ENCODE measurements around the gene POMC.

The POMC gene

GRCh38 chr2:25125189-25125588, 43.2 kb downstream of the POMC start:
- Histone ChIP-seq H3K9me3 (ENCODE audit: control insufficient read depth, low read length) (no peaks in the 10 kb centered on the region), H3K4me1 (ENCODE audit: control insufficient read depth, insufficient read depth, low read length) (peaks cover 9% of the 10 kb centered on the region), H3K27ac (ENCODE audit: insufficient read depth, low read depth, low read length, poor library complexity, severe bottlenecking) (no peak overlapping the region), H3K36me3 (ENCODE audit: control insufficient read depth, insufficient read depth, low read length) (peaks cover 3% of the 10 kb centered on the region), H3K4me3 (ENCODE audit: insufficient read depth, low read depth, low read length) (no peak overlapping the region), H3K27me3 (ENCODE audit: control insufficient read depth, insufficient read depth, low read length, poor library complexity, severe bottlenecking) (no peaks in the 10 kb centered on the region)
- WGBS, 2 experiments: 94 to 95% methylated on average over 7 of the region's 7 CpGs

GRCh38 chr2:25123682-25124081, 44.7 kb downstream of the POMC start:
- WGBS, 2 experiments: 94 to 97% methylated on average over 4 to 5 of the region's 5 CpGs
- H3K27ac ChIP-seq (ENCODE audit: insufficient read depth, low read depth, low read length, poor library complexity, severe bottlenecking): no peak overlapping the region
- H3K9me3 ChIP-seq (ENCODE audit: control insufficient read depth, low read length): no peaks in the 10 kb centered on the region
- H3K4me1 ChIP-seq (ENCODE audit: control insufficient read depth, insufficient read depth, low read length): peaks cover 9% of the 10 kb centered on the region
- no peaks in the 10 kb centered on the region for H3K36me3 ChIP-seq (ENCODE audit: control insufficient read depth, insufficient read depth, low read length)
- no peaks in the 10 kb centered on the region for H3K27me3 ChIP-seq (ENCODE audit: control insufficient read depth, insufficient read depth, low read length, poor library complexity, severe bottlenecking)
- H3K4me3 ChIP-seq (ENCODE audit: insufficient read depth, low read depth, low read length): no peak overlapping the region

GRCh38 chr2:25122367-25122766, 46.0 kb downstream of the POMC start:
- H3K36me3 ChIP-seq (ENCODE audit: control insufficient read depth, insufficient read depth, low read length): no peaks in the 10 kb centered on the region
- 94 to 95% methylated on average over 3 of the region's 3 CpGs for WGBS, 2 experiments
- H3K9me3 ChIP-seq (ENCODE audit: control insufficient read depth, low read length): no peaks in the 10 kb centered on the region
- H3K4me1 ChIP-seq (ENCODE audit: control insufficient read depth, insufficient read depth, low read length): peaks cover under 1% of the 10 kb centered on the region
- no peak overlapping the region for H3K27ac ChIP-seq (ENCODE audit: insufficient read depth, low read depth, low read length, poor library complexity, severe bottlenecking)
- no peaks in the 10 kb centered on the region for H3K27me3 ChIP-seq (ENCODE audit: control insufficient read depth, insufficient read depth, low read length, poor library complexity, severe bottlenecking)
- no peak overlapping the region for H3K4me3 ChIP-seq (ENCODE audit: insufficient read depth, low read depth, low read length)

GRCh38 chr2:25119263-25119662, 49.1 kb downstream of the POMC start:
- WGBS, 2 experiments: 92 to 93% methylated on average over 11 of the region's 11 CpGs
- Histone ChIP-seq H3K36me3 (ENCODE audit: control insufficient read depth, insufficient read depth, low read length) (no peaks in the 10 kb centered on the region), H3K27me3 (ENCODE audit: control insufficient read depth, insufficient read depth, low read length, poor library complexity, severe bottlenecking) (no peaks in the 10 kb centered on the region), H3K4me1 (ENCODE audit: control insufficient read depth, insufficient read depth, low read length) (no peaks in the 10 kb centered on the region), H3K27ac (ENCODE audit: insufficient read depth, low read depth, low read length, poor library complexity, severe bottlenecking) (no peak overlapping the region), H3K9me3 (ENCODE audit: control insufficient read depth, low read length) (no peaks in the 10 kb centered on the region), H3K4me3 (ENCODE audit: insufficient read depth, low read depth, low read length) (no peak overlapping the region)

- 95 to 97% methylated on average over 13 of the region's 13 CpGs for WGBS, 2 experiments
- no peaks in the 10 kb centered on the region for H3K4me1 ChIP-seq (ENCODE audit: control insufficient read depth, insufficient read depth, low read length)
- H3K27ac ChIP-seq (ENCODE audit: insufficient read depth, low read depth, low read length, poor library complexity, severe bottlenecking): no peak overlapping the region
- H3K4me3 ChIP-seq (ENCODE audit: insufficient read depth, low read depth, low read length): no peak overlapping the region
- no peaks in the 10 kb centered on the region for H3K36me3 ChIP-seq (ENCODE audit: control insufficient read depth, insufficient read depth, low read length)
- no peaks in the 10 kb centered on the region for H3K9me3 ChIP-seq (ENCODE audit: control insufficient read depth, low read length)
- no peaks in the 10 kb centered on the region for H3K27me3 ChIP-seq (ENCODE audit: control insufficient read depth, insufficient read depth, low read length, poor library complexity, severe bottlenecking)
These were observed 51.4 kb downstream of the POMC start for GRCh38 chr2:25116956-25117355.

- no peak overlapping the region for H3K27ac ChIP-seq (ENCODE audit: insufficient read depth, low read depth, low read length, poor library complexity, severe bottlenecking)
These were observed 52.5 kb downstream of the POMC start for GRCh38 chr2:25115902-25116301.

GRCh38 chr2:25115249-25115883, 53.0 kb downstream of the POMC start:
- no peaks in the 10 kb centered on the region for H3K4me1 ChIP-seq (ENCODE audit: control insufficient read depth, insufficient read depth, low read length)
- H3K4me3 ChIP-seq (ENCODE audit: insufficient read depth, low read depth, low read length): no peak overlapping the region
- no peaks in the 10 kb centered on the region for H3K27me3 ChIP-seq (ENCODE audit: control insufficient read depth, insufficient read depth, low read length, poor library complexity, severe bottlenecking)
- WGBS, 2 experiments: 93 to 94% methylated on average over 9 of the region's 9 CpGs
- H3K9me3 ChIP-seq (ENCODE audit: control insufficient read depth, low read length): no peaks in the 10 kb centered on the region
- no peaks in the 10 kb centered on the region for H3K36me3 ChIP-seq (ENCODE audit: control insufficient read depth, insufficient read depth, low read length)
- no peak overlapping the region for H3K27ac ChIP-seq (ENCODE audit: insufficient read depth, low read depth, low read length, poor library complexity, severe bottlenecking)

More at GRCh38 chr2:25115902-25116301, 52.5 kb downstream of the POMC start:
- H3K9me3 ChIP-seq (ENCODE audit: control insufficient read depth, low read length): no peaks in the 10 kb centered on the region
- H3K27me3 ChIP-seq (ENCODE audit: control insufficient read depth, insufficient read depth, low read length, poor library complexity, severe bottlenecking): no peaks in the 10 kb centered on the region
- no peaks in the 10 kb centered on the region for H3K36me3 ChIP-seq (ENCODE audit: control insufficient read depth, insufficient read depth, low read length)
- no peak overlapping the region for H3K4me3 ChIP-seq (ENCODE audit: insufficient read depth, low read depth, low read length)
- 92 to 96% methylated on average over 4 of the region's 4 CpGs for WGBS, 2 experiments
- H3K4me1 ChIP-seq (ENCODE audit: control insufficient read depth, insufficient read depth, low read length): no peaks in the 10 kb centered on the region

- no peaks in the 10 kb centered on the region for H3K27me3 ChIP-seq (ENCODE audit: control insufficient read depth, insufficient read depth, low read length, poor library complexity, severe bottlenecking)
- 90 to 91% methylated on average over 3 of the region's 3 CpGs for WGBS, 2 experiments
- H3K4me3 ChIP-seq (ENCODE audit: insufficient read depth, low read depth, low read length): no peak overlapping the region
- no peaks in the 10 kb centered on the region for H3K4me1 ChIP-seq (ENCODE audit: control insufficient read depth, insufficient read depth, low read length)
- H3K9me3 ChIP-seq (ENCODE audit: control insufficient read depth, low read length): no peaks in the 10 kb centered on the region
- no peaks in the 10 kb centered on the region for H3K36me3 ChIP-seq (ENCODE audit: control insufficient read depth, insufficient read depth, low read length)
- no peak overlapping the region for H3K27ac ChIP-seq (ENCODE audit: insufficient read depth, low read depth, low read length, poor library complexity, severe bottlenecking)
These were observed 56.3 kb downstream of the POMC start for GRCh38 chr2:25112113-25112512.
